ENCODE results near the gene DCST1. TPM values are rescaled to one million over a fixed set of nuclear protein-coding genes. Genes with fewer than 3 reads are reported as not detected.

The DCST1 gene
- total RNA-seq, 1 experiment from 2014 or later: 0.15 TPM

DNA sequence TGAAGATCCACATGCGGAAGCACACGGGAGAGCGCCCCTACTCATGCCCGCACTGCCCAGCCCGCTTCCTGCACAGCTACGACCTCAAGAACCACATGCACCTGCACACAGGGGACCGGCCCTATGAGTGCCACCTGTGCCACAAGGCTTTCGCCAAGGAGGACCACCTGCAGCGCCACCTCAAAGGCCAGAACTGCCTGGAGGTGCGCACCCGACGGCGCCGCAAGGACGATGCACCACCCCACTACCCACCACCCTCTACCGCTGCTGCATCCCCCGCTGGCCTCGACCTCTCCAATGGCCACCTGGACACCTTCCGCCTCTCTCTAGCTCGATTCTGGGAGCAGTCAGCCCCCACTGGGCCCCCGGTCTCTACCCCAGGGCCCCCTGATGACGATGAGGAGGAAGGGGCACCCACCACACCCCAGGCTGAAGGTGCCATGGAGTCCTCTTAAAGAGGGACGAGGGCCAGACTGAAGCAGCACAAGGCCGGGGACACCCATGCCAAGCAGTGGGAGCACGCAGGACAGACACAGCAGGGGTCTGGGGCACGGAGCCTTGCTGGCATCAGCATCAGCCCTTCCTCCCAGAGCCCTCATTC lies 17.3 kb upstream of the DCST1 start:
- H3K27ac Mint-ChIP-seq: no peak overlapping the region; the same call in 1 of the 2 replicates
- ATAC-seq: no peak
- CTCF ChIA-PET: interaction anchor here (0.8 to 6.8 kb wide), 26 partner anchors 9 to 157 kb away, joined by 4 to 79 read pairs (median 14); partner anchors contain the start of genes ADAM15, DCST1, DCST2 and EFNA3
- DNase-seq (ENCODE audit: low spot score): no peak
- no peaks in the 10 kb centered on the region for H3K9me3 Mint-ChIP-seq
- peaks cover 4% of the 10 kb centered on the region; the same call in 1 of the 2 replicates for H3K27me3 Mint-ChIP-seq (ENCODE audit: low read depth)
- peaks cover 8% of the 10 kb centered on the region; the same call in 1 of the 2 replicates for H3K36me3 Mint-ChIP-seq
- TF ChIP-seq, protein P1, sequence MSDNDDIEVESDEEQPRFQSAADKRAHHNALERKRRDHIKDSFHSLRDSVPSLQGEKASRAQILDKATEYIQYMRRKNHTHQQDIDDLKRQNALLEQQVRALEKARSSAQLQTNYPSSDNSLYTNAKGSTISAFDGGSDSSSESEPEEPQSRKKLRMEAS (CRISPR knock-in tag; IDR thresholded peaks at IDR 0.05): no peak
- TF ChIP-seq, protein P2, sequence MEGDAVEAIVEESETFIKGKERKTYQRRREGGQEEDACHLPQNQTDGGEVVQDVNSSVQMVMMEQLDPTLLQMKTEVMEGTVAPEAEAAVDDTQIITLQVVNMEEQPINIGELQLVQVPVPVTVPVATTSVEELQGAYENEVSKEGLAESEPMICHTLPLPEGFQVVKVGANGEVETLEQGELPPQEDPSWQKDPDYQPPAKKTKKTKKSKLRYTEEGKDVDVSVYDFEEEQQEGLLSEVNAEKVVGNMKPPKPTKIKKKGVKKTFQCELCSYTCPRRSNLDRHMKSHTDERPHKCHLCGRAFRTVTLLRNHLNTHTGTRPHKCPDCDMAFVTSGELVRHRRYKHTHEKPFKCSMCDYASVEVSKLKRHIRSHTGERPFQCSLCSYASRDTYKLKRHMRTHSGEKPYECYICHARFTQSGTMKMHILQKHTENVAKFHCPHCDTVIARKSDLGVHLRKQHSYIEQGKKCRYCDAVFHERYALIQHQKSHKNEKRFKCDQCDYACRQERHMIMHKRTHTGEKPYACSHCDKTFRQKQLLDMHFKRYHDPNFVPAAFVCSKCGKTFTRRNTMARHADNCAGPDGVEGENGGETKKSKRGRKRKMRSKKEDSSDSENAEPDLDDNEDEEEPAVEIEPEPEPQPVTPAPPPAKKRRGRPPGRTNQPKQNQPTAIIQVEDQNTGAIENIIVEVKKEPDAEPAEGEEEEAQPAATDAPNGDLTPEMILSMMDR (IDR thresholded peaks at IDR 0.05): no peak
- 0 out of 2 replicates have a peak, but pooled peaks have one; percentile 60 for TF ChIP-seq ZNF138 (CRISPR knock-in tag; conservative IDR thresholded peaks at IDR 0.05)
- TF ChIP-seq, protein P3, sequence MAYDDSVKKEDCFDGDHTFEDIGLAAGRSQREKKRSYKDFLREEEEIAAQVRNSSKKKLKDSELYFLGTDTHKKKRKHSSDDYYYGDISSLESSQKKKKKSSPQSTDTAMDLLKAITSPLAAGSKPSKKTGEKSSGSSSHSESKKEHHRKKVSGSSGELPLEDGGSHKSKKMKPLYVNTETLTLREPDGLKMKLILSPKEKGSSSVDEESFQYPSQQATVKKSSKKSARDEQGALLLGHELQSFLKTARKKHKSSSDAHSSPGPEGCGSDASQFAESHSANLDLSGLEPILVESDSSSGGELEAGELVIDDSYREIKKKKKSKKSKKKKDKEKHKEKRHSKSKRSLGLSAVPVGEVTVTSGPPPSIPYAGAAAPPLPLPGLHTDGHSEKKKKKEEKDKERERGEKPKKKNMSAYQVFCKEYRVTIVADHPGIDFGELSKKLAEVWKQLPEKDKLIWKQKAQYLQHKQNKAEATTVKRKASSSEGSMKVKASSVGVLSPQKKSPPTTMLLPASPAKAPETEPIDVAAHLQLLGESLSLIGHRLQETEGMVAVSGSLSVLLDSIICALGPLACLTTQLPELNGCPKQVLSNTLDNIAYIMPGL (CRISPR knock-in tag; IDR thresholded peaks at IDR 0.05): no peak
- TF ChIP-seq FOXP1 (CRISPR knock-in tag; IDR thresholded peaks at IDR 0.05; ENCODE audit: borderline replicate concordance): no peak
- TF ChIP-seq, protein P4, sequence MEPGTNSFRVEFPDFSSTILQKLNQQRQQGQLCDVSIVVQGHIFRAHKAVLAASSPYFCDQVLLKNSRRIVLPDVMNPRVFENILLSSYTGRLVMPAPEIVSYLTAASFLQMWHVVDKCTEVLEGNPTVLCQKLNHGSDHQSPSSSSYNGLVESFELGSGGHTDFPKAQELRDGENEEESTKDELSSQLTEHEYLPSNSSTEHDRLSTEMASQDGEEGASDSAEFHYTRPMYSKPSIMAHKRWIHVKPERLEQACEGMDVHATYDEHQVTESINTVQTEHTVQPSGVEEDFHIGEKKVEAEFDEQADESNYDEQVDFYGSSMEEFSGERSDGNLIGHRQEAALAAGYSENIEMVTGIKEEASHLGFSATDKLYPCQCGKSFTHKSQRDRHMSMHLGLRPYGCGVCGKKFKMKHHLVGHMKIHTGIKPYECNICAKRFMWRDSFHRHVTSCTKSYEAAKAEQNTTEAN (CRISPR knock-in tag; IDR thresholded peaks at IDR 0.05): no peak
- POLR2A ChIA-PET: interaction anchor here (0.6 to 3.5 kb wide), 9 partner anchors 13 to 449 kb away, joined by 3 to 28 read pairs (median 4); partner anchors contain the start of genes CHRNB2, FLAD1, SHC1 and ZBTB7B
- peak overlapping the region; percentile 60; the same call in 1 of the 2 replicates for H3K4me3 Mint-ChIP-seq
- peaks cover 45% of the 10 kb centered on the region for H3K4me1 Mint-ChIP-seq

DNA sequence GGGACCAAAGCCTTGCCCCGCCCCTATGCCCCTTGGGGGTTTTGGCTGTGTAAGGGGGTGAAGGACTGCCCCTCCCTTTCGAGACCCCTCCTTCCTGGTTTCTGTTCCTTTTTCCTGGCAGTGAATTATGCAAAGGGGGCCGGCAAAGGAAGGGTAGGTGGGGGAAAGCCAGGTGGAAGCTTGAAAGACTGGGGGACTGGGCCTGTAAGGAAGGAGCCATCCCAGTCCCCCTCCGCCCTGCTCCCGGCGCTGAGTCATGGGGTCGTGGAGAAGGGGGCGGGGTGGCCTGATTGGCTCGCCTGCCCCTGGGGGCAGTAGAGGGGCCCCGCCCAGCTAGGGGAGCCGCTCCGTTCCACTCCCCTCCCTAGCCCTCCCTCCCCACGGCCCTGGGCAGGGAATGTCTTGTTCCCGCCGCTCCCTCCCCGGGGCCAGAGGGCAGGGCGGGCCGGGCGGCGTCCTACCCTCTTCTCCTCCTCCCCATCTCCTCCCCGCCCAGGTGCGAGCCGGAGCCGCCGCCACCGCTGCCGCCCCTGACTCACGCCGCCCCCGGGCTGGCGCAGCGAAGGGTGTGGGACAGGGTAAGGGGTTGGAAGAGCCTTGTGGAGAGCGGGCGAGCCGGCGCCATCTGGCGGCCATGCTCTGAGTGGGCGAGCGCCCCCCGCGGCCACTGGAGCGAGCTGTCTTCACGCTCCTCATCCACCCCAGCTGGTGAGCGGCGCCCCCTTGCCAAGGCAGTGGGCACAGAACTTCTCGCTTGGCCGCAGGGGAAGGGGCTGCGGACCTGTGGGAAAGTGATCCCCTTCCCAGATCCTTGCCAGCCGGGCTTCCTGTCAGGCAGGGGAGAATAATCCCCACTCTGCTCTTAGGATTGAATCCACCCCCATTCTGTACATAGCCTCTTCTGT lies 16.3 kb upstream of the DCST1 start:
- CTCF ChIA-PET: interaction anchor here (0.6 to 6.8 kb wide), 51 partner anchors 9 to 396 kb away, joined by 3 to 79 read pairs (median 6); partner anchors contain the start of genes ADAM15, DCST1, DCST2 and EFNA3
- peaks cover 8% of the 10 kb centered on the region; the same call in 1 of the 2 replicates for H3K36me3 Mint-ChIP-seq
- peaks cover 46% of the 10 kb centered on the region for H3K4me1 Mint-ChIP-seq
- peaks cover 4% of the 10 kb centered on the region; the same call in 1 of the 2 replicates for H3K27me3 Mint-ChIP-seq (ENCODE audit: low read depth)
- H3K9me3 Mint-ChIP-seq: no peaks in the 10 kb centered on the region
- H3K4me3 Mint-ChIP-seq: peak overlapping the region; percentile 62
- POLR2A ChIA-PET: interaction anchor here (0.6 to 3.5 kb wide), 16 partner anchors 12 to 1151 kb away, joined by 3 to 28 read pairs (median 4); partner anchors contain the start of genes ADAM15, CHRNB2, FLAD1 and LENEP
- peak overlapping the region; percentile 70 for H3K27ac Mint-ChIP-seq
- ATAC-seq: peak; percentile 88
- DNase-seq (ENCODE audit: low spot score): peak; percentile 93
- TF ChIP-seq, protein P5, sequence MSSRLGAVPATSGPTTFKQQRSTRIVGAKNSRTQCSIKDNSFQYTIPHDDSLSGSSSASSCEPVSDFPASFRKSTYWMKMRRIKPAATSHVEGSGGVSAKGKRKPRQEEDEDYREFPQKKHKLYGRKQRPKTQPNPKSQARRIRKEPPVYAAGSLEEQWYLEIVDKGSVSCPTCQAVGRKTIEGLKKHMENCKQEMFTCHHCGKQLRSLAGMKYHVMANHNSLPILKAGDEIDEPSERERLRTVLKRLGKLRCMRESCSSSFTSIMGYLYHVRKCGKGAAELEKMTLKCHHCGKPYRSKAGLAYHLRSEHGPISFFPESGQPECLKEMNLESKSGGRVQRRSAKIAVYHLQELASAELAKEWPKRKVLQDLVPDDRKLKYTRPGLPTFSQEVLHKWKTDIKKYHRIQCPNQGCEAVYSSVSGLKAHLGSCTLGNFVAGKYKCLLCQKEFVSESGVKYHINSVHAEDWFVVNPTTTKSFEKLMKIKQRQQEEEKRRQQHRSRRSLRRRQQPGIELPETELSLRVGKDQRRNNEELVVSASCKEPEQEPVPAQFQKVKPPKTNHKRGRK (CRISPR knock-in tag; IDR thresholded peaks at IDR 0.05; ENCODE audit: borderline replicate concordance): no peak
- TF ChIP-seq ZNF138 (CRISPR knock-in tag; conservative IDR thresholded peaks at IDR 0.05) (peak; percentile 80; the same call in 1 of the 2 replicates), FOXK1 (CRISPR knock-in tag; IDR thresholded peaks at IDR 0.05) (peak; percentile 81), MYBL2 (CRISPR knock-in tag; IDR thresholded peaks at IDR 0.05) (peak; percentile 62; the same call in 1 of the 2 replicates), TCF7 (CRISPR knock-in tag; IDR thresholded peaks at IDR 0.05; ENCODE audit: low read depth) (no peak), CREM (CRISPR knock-in tag; IDR thresholded peaks at IDR 0.05) (peak; percentile 48)
- TF ChIP-seq, protein P6, sequence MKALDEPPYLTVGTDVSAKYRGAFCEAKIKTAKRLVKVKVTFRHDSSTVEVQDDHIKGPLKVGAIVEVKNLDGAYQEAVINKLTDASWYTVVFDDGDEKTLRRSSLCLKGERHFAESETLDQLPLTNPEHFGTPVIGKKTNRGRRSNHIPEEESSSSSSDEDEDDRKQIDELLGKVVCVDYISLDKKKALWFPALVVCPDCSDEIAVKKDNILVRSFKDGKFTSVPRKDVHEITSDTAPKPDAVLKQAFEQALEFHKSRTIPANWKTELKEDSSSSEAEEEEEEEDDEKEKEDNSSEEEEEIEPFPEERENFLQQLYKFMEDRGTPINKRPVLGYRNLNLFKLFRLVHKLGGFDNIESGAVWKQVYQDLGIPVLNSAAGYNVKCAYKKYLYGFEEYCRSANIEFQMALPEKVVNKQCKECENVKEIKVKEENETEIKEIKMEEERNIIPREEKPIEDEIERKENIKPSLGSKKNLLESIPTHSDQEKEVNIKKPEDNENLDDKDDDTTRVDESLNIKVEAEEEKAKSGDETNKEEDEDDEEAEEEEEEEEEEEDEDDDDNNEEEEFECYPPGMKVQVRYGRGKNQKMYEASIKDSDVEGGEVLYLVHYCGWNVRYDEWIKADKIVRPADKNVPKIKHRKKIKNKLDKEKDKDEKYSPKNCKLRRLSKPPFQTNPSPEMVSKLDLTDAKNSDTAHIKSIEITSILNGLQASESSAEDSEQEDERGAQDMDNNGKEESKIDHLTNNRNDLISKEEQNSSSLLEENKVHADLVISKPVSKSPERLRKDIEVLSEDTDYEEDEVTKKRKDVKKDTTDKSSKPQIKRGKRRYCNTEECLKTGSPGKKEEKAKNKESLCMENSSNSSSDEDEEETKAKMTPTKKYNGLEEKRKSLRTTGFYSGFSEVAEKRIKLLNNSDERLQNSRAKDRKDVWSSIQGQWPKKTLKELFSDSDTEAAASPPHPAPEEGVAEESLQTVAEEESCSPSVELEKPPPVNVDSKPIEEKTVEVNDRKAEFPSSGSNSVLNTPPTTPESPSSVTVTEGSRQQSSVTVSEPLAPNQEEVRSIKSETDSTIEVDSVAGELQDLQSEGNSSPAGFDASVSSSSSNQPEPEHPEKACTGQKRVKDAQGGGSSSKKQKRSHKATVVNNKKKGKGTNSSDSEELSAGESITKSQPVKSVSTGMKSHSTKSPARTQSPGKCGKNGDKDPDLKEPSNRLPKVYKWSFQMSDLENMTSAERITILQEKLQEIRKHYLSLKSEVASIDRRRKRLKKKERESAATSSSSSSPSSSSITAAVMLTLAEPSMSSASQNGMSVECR (CRISPR knock-in tag; IDR thresholded peaks at IDR 0.05; ENCODE audit: borderline replicate concordance): peak; percentile 84; the same call in 1 of the 2 replicates
- TF ChIP-seq, protein P7, sequence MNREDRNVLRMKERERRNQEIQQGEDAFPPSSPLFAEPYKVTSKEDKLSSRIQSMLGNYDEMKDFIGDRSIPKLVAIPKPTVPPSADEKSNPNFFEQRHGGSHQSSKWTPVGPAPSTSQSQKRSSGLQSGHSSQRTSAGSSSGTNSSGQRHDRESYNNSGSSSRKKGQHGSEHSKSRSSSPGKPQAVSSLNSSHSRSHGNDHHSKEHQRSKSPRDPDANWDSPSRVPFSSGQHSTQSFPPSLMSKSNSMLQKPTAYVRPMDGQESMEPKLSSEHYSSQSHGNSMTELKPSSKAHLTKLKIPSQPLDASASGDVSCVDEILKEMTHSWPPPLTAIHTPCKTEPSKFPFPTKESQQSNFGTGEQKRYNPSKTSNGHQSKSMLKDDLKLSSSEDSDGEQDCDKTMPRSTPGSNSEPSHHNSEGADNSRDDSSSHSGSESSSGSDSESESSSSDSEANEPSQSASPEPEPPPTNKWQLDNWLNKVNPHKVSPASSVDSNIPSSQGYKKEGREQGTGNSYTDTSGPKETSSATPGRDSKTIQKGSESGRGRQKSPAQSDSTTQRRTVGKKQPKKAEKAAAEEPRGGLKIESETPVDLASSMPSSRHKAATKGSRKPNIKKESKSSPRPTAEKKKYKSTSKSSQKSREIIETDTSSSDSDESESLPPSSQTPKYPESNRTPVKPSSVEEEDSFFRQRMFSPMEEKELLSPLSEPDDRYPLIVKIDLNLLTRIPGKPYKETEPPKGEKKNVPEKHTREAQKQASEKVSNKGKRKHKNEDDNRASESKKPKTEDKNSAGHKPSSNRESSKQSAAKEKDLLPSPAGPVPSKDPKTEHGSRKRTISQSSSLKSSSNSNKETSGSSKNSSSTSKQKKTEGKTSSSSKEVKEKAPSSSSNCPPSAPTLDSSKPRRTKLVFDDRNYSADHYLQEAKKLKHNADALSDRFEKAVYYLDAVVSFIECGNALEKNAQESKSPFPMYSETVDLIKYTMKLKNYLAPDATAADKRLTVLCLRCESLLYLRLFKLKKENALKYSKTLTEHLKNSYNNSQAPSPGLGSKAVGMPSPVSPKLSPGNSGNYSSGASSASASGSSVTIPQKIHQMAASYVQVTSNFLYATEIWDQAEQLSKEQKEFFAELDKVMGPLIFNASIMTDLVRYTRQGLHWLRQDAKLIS (CRISPR knock-in tag; IDR thresholded peaks at IDR 0.05; ENCODE audit: borderline replicate concordance): peak; percentile 97; the same call in 1 of the 2 replicates
